ENCODE measurements around the gene SMIM44. TPM values are rescaled to one million over a fixed set of nuclear protein-coding genes. Genes with fewer than 3 reads are reported as not detected.
A peak's percentile ranks its signal among the peaks of the same experiment; 100 is the strongest.

The SMIM44 gene
- total RNA-seq, 1 experiment from 2014 or later, result not detected

GRCh38 chr19:3519126-3519525 is 35.9 kb upstream of the SMIM44 start:
- Histone ChIP-seq H4K5ac (ENCODE audit: insufficient read length, low read depth, low read length) (no peak overlapping the region), H2BK20ac (ENCODE audit: low read depth, low read length, poor library complexity, severe bottlenecking) (no peak overlapping the region), H2BK15ac (ENCODE audit: low read depth, low read length) (no peak overlapping the region), H2BK12ac (ENCODE audit: insufficient read length, low read depth, low read length) (no peak overlapping the region), H3K79me1 (ENCODE audit: insufficient read depth, low read depth, low read length, poor library complexity, severe bottlenecking) (no peaks in the 10 kb centered on the region), H3K56ac (ENCODE audit: insufficient read length, low read depth, low read length) (no peak overlapping the region), H3K9ac (ENCODE audit: extremely low read depth, insufficient read length, low read length) (no peak overlapping the region), H3K23ac (ENCODE audit: insufficient read length, low read depth, low read length) (no peak overlapping the region), H4K91ac (ENCODE audit: insufficient read length, low read depth, low read length) (no peak overlapping the region), H2AK5ac (ENCODE audit: insufficient read length, low read length) (no peak overlapping the region), H3K14ac (ENCODE audit: insufficient read depth, low read length) (peak overlapping the region; percentile 73; the same call in 1 of the 2 replicates), H4K20me1 (ENCODE audit: control insufficient read depth, insufficient read depth, insufficient read length) (no peaks in the 10 kb centered on the region), H3K4me1 (ENCODE audit: insufficient read depth, low read length) (peaks cover 3% of the 10 kb centered on the region; the same call in 1 of the 2 replicates), H2AFZ (ENCODE audit: low read length) (no peak overlapping the region), H3K27ac (ENCODE audit: insufficient read length, low read depth, low read length) (no peak overlapping the region), H3K79me2 (ENCODE audit: insufficient read depth, low read length) (no peaks in the 10 kb centered on the region; the same call in 1 of the 2 replicates), H3K27me3 (ENCODE audit: insufficient read depth, low read length) (no peaks in the 10 kb centered on the region), H3K18ac (ENCODE audit: insufficient read length, low read depth, low read length) (peak overlapping the region; percentile 10), H2BK5ac (ENCODE audit: insufficient read length, low read length) (no peak overlapping the region), H3K9me3 (ENCODE audit: control insufficient read depth, low read depth, low read length) (no peaks in the 10 kb centered on the region), H3T11ph (ENCODE audit: low read length) (no peak overlapping the region), H3K4me2 (ENCODE audit: insufficient read depth, insufficient read length, low read length) (no peak overlapping the region), H2BK120ac (ENCODE audit: low read depth, low read length, poor library complexity, severe bottlenecking) (no peak overlapping the region), H3K23me2 (ENCODE audit: insufficient read length, low read depth, low read length, poor library complexity, severe bottlenecking) (no peaks in the 10 kb centered on the region), H4K8ac (replicated peaks; ENCODE audit: insufficient read length, low read depth, low read length) (no peak overlapping the region), H3K4ac (ENCODE audit: low read depth, low read length) (no peak overlapping the region)
- Mint-ChIP-seq H3K9me3 (no peaks in the 10 kb centered on the region; a peak in 1 of 5 replicates), H3K4me1 (peaks cover 36 to 45% of the 10 kb centered on the region in 2 experiments), H3K27ac (no peak overlapping the region), H3K36me3 (ENCODE audit: insufficient read depth in 1 of 3, low read depth in 3 of 3) (peaks cover 6 to 19% (median 14%) of the 10 kb centered on the region in 3 experiments), H3K4me3 (no peak overlapping the region; a peak in 1 of 5 replicates), H3K27me3 (ENCODE audit: low read depth) (no peaks in the 10 kb centered on the region; the same call in 1 of the 2 replicates)
- DNase-seq, result no peak
- TF ChIP-seq, protein P1, sequence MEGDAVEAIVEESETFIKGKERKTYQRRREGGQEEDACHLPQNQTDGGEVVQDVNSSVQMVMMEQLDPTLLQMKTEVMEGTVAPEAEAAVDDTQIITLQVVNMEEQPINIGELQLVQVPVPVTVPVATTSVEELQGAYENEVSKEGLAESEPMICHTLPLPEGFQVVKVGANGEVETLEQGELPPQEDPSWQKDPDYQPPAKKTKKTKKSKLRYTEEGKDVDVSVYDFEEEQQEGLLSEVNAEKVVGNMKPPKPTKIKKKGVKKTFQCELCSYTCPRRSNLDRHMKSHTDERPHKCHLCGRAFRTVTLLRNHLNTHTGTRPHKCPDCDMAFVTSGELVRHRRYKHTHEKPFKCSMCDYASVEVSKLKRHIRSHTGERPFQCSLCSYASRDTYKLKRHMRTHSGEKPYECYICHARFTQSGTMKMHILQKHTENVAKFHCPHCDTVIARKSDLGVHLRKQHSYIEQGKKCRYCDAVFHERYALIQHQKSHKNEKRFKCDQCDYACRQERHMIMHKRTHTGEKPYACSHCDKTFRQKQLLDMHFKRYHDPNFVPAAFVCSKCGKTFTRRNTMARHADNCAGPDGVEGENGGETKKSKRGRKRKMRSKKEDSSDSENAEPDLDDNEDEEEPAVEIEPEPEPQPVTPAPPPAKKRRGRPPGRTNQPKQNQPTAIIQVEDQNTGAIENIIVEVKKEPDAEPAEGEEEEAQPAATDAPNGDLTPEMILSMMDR (conservative IDR thresholded peaks at IDR 0.05), result no peak
- no CpG with 5 or more reads among the region's 18 CpGs for WGBS (ENCODE audit: extremely low coverage, insufficient read length, low lambda C conversion rate)
